Activated CD4-positive, alpha-beta T cell treated with anti-CD3 and anti-CD28 coated beads for 48 hours (primary cell): Measurements from ENCODE around the gene DUOX1.

Experiments
- DNase-seq: peaks from one replicate; pipeline ENCODE4 v3.0.0-alpha.2; 2020

DUOX1 gene

DNA sequence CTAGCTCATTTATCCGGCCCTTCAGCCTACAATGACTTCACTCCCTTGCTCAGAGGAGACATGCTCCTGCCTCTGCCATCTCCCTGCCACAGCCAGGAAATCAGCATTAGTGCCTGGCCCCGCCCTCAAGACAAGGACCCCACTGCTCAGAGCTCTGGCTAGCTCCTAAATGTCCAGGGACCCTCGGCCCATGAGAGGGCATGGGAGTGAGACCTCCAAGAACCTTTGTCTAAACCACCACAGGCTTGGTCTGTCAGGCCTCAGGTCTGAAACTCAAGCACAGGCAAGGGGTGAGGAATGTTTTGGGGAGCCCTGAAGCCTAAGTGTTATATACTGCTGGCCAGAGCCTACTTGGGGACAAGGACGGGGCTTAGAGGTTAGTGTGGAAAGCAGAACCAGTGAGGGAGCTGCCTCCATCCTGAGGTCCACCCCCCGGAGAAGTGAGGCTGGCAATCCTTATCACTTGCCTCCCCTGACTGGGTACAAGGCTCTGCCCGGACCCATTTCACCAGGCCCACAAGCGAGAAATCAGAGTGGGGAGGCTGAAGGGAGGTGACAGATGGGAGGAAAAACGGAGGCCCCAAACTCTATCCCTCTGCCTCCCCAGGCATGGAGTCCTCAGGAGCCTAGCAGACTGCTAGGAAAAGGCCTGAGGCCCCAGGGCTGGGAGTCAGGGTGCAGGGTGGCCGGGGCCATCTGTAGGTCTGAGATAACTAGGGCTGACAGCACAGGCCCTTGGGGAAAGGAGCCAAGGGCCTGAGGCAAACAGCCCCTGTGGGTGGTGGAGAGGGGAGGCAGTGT, 39.2 kb downstream of the DUOX1 start:
- DNase-seq = no peak

DNA sequence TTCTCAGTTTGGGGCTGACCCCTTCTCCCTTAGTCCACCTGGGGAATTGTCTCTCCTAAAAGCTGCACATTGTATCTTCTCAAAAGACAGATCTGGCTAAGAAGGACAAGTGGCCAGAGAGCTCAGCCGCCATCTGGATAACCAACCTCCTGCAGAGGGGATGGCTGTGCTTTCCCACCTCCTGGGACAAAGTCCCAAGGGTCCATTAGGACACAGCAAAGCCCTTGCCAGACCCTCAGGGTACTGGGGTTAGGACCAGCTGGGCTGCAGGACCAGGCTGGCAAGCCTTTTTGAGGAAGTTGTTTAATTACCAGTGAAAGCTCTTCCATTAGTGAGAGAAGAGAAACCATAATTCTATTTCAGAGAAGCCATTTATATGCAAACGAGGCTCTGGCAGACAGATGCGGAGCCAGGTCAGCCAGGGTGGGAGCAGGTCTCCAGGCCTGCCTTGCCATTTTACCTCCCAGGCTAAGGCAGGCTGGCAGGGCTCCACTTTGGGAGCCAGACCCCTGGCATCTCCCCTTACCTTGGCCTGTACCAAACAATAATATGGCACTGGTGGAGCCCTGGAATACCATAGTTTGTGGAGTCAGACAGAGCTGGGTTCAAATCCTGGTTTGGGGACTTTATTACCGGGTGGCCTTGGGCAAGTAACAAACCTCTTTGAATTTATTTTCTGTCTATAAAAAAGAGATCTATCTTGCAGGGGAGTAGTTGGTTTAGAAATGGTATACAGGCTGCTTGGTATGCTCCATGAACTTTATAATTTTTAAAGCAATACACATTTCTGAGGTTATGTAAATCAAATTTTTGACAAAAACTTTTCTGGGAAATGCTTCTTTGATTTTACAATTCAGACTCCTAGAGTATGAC, 40.0 kb downstream of the DUOX1 start:
- DNase-seq = no peak

DNA sequence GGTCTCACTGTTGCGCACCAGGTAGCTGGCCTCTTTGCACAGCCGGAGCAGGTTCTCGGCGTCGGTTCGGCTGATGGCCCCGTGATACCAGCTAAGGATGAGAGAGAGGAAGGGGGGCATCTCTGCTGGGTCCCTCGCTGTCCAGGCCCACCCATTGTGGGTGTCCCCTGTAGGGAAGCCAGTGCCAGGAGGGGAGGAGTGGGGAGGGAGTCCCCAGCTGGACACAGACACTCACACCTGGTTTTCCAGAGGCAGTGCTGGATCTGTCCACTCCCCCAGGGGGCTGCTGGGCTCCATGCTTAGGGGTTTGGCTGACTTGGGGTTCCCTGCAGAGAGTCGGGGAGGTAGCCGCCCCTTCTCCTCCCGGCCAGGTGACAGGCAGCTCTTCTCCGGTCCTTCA, 42.1 kb downstream of the DUOX1 start:
- no peak for DNase-seq

DNA sequence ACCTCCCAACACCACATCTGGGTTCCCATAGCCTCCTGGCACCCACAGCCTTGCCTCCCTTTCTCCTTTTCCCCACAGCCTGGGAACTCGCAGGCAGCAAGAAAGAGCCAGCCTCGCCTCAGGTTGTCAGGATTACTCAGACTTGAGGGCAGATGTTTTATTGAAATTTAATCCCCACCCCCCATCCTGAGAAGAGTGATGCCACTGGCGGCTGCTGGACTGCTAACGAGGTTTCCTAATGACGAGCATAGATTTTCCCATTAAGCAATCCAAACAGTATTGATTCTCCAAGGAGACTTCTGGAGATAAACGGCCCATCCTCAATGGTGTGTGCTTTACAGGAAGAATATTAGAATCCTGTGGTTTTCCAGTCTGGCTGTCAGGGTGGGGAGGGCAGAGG, 44.3 kb downstream of the DUOX1 start:
- DNase-seq = no peak

DNA sequence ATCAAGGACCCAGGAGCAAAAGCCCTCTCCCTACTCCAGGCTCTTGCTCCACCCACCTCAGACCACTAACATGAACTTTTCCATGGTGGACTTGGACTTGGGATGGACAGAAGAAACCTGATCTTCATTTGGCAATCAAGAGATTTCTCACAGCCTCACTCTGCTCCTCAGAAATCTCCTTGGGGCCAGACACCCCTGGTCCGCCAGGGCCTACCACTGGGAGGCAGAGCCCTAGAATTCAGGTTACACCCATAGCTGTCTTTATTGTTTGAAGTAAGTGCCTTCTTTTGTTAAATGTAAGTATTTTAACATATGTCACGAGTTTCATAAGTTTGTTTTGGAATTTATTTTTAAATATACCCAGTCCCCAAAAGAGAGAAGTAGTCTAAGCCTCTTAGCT, 44.8 kb downstream of the DUOX1 start:
- DNase-seq = no peak

DNA sequence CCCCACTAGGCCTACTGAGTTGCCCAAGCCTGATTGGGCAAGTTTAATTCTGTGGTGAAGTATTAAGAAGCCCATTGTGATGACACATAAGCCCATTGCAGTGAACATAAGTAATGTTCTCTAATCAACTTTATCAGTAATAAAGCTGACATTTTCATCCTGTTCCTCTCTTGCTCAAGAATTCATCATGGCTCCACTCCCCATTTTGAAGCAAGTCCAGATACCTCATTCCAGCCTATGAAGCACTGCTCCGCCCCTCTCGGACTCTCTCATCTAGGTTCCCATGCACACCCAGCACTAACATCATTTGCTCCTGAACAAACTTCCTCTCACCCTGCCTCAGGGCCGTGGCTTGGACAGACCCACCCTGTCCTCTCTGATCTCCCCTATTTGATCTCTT, 47.5 kb downstream of the DUOX1 start:
- DNase-seq = no peak

DNA sequence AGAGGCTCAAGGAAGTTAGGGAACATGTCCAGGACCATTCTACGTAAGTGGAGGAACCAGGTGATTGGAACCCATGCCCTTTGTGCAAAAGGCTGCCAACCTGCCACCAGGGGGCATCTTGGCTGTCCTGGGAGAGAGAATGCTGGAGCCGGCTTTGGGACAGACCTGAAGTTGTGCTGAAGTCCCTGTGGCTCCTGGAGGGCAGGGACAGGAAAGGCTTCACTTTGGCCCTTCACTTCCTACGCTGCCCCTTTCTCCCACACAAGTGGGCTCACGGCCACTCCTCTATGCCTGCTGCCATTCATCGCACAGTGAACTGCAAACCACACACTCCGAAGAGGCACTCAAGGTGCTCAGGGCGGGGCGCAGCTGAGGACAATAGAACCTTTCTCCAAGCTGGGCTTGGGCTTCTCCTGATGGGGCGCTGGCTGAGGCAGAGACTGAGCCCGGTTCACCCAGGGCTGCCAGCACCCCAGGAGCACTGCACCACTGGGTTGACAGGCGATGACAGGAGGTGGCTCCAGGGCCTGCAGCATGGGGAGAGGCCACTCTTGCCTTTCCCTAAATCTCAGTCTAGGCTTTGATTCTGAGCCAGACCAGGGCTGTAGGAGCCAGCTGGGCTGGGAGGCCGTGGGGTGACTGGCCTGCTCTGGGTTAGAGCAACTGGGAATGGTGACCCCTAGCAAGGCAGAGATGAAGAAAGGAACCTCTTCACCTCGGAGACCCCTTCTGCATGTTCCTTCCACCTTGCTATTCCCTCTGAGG, 49.6 kb downstream of the DUOX1 start:
- DNase-seq = peak; percentile 63

DNA sequence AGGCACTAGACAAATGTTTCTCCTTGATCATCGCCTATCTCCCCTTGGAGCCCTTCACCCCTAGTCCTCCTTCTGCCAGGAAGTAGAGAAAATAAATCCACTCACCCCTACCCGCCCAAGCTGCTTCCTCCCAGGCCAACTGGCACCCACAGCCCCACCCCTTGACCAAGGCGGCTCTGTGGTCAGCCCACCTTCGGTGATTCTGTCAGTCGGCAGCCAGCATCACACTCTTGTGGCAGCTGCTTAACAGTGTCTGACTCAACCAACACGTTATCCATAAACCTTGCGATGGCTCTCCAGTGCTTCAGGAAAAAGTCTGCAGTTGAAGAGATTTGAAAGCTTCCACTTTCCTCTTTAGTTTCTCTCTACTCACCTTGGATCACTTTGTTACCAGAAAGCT, 50.4 kb downstream of the DUOX1 start:
- no peak for DNase-seq

DNA sequence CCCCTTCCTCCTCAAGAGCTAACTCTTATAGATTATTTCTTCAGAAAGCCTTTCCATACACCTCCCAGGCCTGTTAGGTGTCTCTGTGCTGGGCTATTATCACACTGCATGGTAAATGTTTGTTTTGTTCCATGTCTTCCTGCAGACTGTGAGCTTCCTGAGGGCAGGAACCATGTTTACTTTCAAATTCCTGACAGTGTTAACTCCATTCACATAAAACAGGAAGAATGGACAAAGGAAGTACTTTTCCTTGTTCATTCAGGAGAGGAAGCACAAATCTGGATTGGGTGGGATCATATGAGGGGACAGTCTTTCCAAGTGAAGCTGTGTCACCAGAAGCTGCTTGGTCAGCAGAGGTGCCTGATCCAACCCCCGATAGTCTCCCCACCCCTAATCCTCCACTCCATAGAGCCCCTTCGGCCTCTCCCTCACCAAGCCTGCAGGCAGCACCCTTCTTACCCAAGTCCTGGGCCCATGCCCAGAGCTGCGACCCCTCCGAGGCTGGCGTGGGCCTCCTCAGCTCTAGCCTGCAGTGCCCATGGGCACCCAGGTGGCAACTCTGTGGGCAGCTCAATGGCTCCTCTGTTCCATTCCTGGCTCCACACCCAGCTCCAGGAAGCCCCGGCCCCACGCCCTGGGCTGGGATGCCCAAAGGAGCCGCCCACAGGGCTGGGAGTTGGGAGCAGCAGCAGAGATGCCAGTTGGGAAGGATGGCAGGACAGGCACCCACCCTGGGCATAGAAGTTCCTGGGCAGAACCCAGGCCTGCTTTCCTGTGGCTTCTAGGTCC, 51.0 kb downstream of the DUOX1 start:
- no peak for DNase-seq

DNA sequence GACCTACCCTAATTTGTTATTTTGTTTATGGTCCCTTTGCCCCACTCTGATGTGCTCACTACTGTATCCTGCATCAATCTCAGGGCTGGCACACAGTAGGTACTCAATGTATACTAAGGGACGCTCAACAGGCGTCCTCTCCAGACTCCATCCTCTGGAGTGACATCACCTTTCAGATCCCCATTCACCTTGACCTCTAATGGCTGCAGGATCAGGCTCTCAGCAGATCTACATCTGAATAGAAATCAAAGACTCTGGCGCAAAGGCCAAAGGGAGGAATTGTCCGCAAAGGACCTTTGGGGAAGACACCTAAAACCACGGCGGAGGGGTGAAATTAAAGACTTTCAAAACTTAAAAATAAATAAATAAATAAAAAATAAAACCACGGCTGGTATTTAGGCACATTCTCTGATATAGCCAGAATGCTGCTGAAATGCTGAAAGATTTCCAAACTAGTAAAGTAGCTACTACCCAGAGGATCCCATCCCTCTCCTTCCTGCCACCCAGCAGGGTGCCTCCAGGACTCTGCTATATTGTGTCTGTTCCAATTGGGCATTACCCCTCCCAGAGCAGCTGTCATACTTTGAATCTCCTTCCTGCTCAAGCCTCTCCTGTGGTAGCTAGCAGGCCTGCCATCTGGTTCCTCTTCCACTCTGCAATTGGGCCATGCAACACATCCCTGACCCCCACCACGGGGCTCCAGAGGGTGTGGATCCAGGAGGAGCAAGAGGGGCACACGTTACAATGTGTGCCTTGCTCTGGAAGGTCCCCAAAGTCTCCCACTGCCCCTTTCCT, 51.9 kb downstream of the DUOX1 start:
- no peak for DNase-seq

DNA sequence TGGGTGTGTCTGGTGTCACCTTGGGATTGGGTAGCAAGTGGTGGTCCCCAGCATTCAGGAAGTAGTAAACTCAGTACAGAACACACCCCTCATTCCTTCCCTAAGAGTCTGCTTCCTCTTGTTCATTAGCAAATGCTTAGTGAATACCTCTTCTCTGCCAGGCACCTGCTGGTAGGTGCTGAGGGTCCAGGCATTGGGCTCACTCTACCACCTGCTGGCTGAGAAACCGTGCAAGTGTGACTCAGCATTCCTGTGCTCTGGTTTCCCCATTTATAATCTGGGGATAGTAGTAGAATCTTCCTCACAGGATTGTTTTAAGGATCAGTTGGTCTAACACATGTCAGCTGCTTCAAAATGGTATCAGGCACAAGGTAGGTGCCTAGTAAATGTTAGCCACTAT, 53.2 kb downstream of the DUOX1 start:
- no peak for DNase-seq

DNA sequence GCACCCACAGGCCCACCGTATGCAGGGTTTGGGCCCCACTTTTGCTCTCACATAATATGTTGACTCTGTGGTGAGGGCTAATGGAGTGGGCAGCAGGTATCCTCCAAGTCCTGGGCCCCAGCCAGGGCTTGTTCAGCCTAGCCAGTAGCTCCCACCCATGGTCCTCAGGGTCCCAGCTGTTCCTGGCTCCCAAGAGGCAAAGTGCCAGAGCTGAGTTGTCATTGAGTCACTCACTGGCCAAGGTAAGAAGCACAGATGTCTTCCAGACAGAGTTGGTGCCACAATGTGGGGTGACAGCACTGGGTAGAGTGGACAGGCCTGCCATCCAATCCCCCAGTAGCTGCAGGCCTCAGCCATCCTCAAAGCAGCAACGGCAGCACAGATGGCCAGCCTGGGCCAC, 53.7 kb downstream of the DUOX1 start:
- DNase-seq = no peak

DNA sequence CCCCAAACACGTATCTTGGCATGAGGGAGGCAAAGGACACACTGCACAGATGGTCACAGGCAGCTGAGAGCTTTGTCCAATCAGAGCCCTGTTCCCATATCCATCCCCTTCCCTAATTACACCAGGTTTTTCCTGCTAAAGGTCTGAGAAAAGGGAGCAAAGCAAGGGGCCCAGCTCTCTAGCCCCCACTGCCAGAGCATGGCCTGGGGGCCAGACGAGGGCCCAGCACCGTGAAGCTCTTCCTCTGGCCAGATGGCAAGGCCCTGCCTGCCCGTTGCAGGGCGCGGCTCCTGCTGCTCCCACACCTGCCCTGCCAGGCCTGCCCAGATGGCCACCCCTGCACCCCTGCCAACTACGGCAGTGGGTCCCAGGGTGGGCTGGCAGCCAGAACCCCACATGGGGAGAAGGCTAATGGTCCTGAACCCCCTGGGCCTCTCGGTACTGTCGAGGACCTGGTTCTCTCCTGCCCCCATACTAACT, 54.8 kb downstream of the DUOX1 start:
- no peak for DNase-seq

DNA sequence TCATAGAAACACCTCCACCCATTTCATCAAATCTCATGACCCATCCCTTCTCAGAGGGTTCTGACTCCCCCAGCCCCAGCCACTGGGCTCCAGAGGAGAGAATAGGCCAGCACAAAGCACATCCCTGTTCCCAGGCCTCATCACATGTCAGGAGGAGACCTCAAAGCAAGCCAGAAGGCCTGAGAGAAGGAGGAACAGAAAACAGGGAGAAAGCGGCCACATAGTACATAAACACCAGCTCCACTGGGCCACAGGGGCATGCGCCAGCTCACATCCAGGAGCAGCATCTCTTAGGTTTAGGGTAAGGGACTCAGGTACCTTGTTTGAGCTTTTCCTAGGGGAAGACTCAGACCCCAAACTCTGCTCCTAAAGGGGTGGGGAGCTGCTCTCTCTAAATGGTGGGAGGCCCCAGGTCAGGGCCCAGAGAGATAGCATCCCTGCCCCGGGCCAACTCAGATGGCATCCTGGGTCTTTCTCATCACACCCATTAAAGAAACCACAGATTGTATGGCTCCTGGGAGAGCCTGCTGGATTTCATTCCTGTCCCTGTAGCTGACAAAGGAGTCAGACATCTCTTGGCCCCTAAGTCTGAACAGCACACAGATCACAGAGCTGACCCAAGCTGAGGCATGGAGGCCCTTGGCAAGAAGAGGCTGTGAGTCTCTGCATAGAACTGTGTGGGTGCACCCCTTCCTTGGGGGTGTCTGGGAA, 55.4 kb downstream of the DUOX1 start:
- DNase-seq = no peak

DNA sequence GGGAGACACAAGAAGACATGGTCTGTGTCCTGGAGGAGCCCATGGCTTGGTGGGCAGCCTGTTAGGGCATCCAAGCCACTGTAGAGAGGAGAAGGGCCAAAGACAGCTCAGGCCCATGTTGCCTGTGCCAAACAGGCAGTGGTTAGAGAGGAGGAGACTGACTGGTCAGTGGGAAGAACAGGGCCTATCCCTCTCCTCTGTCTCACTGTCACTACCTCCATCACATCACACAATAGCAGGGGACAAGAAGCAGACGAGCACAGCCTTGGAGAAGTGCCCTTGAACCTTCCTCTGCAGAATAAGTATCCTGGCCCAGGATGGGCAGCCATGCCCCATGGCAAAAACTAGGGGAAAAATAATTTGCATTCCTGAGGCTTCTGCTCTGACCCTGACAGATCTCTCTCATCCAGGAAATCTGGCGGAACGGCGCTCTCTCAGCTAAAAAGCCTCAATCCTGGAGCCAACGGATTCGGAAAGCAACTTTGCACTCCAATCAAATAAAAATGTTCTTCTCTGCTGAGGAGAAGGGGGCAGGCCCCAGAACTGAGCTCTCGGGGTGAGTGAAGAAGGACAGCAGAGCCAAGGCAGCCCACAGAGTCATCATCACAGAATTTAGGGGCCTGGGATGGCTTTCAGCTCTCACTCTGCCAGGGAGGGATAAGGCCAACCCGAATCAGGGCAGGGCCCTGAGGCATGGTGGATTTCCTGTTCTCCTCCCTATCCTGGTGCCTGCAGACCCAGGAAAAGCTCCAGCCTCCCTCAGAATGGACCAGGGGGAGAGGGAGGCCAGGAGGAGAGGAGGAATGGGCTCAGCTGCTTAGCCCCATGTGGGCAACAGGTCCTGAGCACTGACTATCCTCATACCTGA, 56.3 kb downstream of the DUOX1 start:
- no peak for DNase-seq

DNA sequence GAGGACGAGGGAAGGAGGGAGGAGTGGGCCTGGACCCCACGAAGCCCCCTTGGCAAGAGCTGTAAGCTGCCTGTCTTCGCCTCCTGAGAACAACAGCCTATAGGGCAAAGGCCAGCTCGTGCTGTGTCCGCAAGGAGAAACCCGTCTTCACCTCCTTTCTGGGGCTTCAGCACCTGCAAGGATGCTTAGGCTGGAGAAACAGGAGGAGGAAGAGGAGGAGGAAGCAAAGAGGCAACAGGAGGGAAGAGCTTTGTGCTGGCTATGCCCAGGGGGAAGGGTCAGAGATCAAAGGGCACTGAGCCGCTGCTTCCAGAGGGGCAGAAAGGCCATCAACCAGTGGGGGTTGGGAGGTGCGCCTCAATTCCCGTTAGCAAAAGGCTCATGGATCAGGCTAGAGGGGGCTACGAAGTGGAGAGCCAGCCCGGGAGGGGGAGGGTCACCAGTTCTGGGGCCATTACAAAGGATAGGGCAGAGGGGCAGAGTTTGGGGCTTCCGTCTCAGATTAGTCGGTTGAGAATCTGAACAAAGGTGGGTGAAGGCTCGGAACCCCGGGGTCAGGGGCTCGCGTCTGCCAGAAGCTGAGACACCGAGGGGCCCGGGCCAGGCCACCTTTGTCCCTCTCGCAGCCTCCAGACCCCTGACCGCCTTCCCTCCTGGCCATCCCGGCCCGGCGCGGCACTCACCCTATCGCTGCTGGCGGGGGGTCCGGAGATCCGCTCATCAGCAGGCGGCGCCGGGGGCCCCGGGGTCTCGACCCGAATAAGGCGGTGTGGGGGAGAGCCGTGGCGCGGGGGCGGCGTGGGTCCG, 57.2 kb downstream of the DUOX1 start:
- DNase-seq = no peak

DNA sequence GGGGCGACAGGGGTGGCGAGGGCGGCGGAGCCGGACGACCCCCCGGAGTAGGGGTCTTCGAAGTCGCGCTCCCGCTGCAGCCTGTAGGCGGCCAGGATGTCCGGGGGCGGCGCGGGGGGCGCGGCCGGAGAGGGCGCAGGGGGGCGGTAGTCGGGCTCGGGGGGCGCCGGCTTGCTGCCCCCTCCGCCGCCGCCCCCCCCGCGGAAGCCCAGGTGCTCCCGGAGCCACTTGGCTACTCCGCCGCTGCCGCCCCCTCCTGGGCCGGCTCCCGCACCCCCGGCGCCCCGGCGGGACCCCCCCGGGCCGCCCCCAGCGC, 57.7 kb downstream of the DUOX1 start:
- no peak for DNase-seq

DNA sequence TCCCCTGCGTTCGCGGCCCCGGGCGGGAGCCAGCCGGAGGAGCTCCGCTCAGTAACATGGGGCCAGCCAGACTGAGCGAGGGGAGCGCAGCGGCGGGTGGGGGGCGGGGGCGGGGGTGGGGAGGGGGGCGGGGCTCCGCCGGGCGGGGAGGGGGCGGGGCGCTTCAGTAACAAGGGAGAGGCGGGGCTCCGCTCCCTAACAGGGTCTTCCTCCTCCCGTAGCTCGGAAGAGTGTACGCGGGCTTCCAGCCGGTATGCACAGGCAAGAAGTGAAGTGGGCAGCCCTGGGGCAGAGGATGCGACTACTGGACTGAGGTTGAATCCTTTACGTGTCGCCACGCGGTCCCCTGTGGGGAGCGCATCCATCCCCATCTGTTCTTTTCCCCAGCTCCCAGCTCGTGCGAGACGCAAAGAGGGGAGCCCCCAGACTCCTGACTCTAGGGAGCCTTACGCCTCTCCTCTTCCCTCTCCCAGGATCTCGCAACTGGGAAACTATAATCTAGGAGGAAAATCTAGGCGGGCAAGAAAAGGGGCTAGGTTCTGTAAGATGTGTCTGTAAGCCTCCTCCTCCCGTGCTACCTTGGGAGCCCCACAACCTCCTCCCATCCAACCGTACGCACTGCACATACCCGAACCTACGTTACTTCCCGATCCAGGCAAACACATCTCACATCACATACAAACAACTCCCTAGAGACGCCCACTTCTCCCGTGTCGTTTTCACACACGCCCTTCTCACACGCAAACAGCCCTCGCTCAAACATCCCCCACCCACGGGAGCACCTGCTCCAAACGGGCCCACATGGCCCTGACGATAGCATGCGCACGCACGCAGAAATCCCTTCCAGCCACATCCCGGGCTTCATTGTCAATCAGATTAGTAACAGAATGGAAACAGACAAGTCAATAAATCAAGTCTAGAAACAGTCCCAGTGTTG, 58.4 kb downstream of the DUOX1 start, which contains the start of gene SHF:
TSS of gene SHF (minus strand) at position 73 of the 937 bp plus-strand sequence. CDS start at position 58, 15 bp downstream.
- DNase-seq = peak; percentile 81
